ENCODE results near the gene BTBD9. TPM values are rescaled to one million over a fixed set of nuclear protein-coding genes. Genes with fewer than 3 reads are reported as not detected.

BTBD9 gene
- total RNA-seq, 1 donor from 2014 or later: 4.5 TPM

DNA sequence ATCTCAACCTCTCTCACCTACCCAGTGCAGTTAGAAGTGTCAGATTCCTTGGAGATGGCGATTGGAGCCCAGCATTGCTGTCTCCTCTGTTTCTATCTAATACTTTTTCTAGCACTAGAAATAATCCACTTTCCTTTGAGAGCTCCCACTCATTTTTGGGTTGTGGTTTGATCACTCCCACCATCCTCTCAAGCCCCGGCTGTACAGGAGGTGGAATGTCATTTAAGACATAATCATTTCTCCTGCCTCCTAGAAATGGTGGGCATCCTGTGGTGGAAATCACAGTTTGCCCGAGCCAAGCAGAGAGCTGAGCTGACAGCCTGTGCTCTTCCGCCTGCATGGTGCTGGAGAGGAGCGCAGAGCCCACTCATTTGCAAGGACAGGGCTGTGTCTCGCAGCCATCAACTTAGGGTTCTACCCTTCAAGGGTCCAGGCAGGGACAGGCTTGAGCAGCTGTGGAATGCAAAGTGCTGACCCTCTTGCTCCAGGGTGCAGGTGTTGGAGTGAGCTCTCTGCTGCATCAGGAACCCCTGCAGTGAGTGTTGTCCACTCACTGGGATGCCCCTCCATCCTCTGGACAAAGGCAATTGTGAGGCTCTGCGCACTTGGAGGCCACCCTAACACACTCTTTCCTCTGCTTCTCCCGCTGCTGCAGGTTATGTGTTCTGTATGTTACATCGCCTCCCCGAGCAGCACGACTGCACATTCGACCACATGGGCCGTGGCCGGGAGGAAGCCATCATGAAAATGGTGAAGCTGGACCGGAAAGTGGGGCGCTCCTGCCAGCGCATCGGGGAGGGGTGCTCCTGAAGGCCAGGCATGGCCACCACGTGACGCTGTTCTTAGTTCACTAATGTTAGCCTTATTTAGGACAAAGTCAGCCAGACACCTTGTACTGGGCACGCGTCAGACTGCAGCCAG lies 487.9 kb downstream of the BTBD9 start:
- H3K36me3 ChIP-seq (ENCODE audit: control insufficient read depth, insufficient read depth, low read length): peaks cover 5% of the 10 kb centered on the region
- FAIRE-seq (no peak), DNase-seq (ENCODE audit: low read depth) (no peak)
- no peaks in the 10 kb centered on the region for H3K27me3 ChIP-seq (ENCODE audit: control insufficient read depth, insufficient read depth, low read length)
- no peak overlapping the region for H3K4me3 ChIP-seq (ENCODE audit: low read depth, low read length)
- TF ChIP-seq, protein P1, sequence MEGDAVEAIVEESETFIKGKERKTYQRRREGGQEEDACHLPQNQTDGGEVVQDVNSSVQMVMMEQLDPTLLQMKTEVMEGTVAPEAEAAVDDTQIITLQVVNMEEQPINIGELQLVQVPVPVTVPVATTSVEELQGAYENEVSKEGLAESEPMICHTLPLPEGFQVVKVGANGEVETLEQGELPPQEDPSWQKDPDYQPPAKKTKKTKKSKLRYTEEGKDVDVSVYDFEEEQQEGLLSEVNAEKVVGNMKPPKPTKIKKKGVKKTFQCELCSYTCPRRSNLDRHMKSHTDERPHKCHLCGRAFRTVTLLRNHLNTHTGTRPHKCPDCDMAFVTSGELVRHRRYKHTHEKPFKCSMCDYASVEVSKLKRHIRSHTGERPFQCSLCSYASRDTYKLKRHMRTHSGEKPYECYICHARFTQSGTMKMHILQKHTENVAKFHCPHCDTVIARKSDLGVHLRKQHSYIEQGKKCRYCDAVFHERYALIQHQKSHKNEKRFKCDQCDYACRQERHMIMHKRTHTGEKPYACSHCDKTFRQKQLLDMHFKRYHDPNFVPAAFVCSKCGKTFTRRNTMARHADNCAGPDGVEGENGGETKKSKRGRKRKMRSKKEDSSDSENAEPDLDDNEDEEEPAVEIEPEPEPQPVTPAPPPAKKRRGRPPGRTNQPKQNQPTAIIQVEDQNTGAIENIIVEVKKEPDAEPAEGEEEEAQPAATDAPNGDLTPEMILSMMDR (IDR thresholded peaks at IDR 0.05; ENCODE audit: insufficient read depth, low read length, severe bottlenecking): no peak

DNA sequence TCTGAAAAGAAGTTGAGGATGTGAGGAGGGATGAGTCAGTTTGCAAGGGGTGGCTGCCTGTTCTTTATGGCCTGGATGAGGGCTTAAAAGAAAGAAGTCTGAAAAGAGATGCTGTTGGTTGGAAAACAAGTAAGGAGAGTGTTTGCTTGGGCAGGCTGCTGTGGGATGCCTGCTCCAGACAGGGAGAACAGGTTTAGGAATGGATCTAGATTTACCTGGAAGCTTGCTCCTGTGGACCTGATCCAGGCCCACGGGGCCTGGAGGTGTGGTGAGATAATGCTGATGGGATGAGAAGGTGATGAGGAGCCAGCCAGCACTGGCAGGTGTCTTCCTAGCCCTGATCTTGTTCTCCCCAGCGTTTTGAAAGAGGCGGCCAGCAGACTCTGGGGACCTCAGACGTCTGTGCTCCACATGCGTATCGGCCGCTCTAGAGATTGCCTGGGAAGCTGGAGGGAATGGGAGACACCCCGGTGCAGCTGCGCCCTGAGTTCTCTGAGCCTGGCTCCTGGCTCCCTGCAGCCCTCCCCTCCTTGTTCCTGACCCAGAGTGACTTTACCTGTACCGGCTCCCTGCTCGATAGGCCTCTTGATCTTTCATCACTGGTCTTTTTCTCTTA lies 488.9 kb downstream of the BTBD9 start:
- no peak for DNase-seq (ENCODE audit: low read depth)
- TF ChIP-seq, protein P1 (IDR thresholded peaks at IDR 0.05; ENCODE audit: insufficient read depth, low read length, severe bottlenecking): no peak
- H3K4me3 ChIP-seq (ENCODE audit: low read depth, low read length): no peak overlapping the region
- H3K36me3 ChIP-seq (ENCODE audit: control insufficient read depth, insufficient read depth, low read length): peaks cover 5% of the 10 kb centered on the region
- H3K27me3 ChIP-seq (ENCODE audit: control insufficient read depth, insufficient read depth, low read length): no peaks in the 10 kb centered on the region
- no peak for FAIRE-seq

DNA sequence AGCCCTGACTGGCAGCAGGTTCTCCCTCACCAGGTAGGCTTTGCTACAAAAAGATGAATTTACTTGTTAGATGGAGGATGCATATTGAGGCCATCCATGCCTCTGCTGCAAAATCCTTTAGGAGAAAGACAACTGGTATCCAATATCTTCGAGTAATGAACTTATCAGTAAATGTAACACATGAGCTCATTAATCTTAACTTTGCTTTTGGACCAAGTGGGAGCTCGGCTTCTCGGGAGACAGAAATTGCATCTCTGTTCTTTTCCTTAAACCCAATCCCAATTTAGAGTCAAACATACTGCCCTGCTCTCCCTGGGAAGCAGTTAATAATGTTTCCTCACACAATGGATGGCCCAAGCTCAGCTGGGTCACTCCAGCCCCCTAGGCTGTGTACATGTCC lies 489.7 kb downstream of the BTBD9 start:
- TF ChIP-seq, protein P1 (IDR thresholded peaks at IDR 0.05; ENCODE audit: insufficient read depth, low read length, severe bottlenecking): no peak
- no peak for FAIRE-seq
- H3K27me3 ChIP-seq (ENCODE audit: control insufficient read depth, insufficient read depth, low read length): no peaks in the 10 kb centered on the region

DNA sequence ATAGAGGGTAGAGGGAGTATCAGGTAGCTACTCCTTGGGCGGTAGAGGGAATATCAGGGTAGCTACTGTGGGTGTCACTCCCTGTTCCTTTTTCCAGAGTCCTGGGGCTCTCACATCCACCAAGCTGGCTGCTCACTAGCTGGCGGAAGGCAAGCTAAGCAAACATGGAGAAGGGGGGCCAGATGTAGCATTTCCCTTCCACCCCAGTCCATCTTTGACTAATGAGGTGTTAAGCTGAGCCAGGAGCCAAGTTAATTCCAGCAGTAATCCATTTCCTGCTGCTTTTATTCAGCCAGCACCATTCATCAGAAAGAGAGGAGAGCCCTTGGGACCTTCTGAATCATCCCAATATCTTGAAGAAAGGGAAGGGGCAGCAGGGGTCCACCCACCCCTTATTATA lies 490.2 kb downstream of the BTBD9 start:
- no peak for FAIRE-seq
- TF ChIP-seq, protein P1 (IDR thresholded peaks at IDR 0.05; ENCODE audit: insufficient read depth, low read length, severe bottlenecking): no peak

More for the DNA sequence above, 489.7 kb downstream of the BTBD9 start:
- H3K4me3 ChIP-seq (ENCODE audit: low read depth, low read length): no peak overlapping the region
- DNase-seq (ENCODE audit: low read depth): no peak
- peaks cover 5% of the 10 kb centered on the region for H3K36me3 ChIP-seq (ENCODE audit: control insufficient read depth, insufficient read depth, low read length)

DNA sequence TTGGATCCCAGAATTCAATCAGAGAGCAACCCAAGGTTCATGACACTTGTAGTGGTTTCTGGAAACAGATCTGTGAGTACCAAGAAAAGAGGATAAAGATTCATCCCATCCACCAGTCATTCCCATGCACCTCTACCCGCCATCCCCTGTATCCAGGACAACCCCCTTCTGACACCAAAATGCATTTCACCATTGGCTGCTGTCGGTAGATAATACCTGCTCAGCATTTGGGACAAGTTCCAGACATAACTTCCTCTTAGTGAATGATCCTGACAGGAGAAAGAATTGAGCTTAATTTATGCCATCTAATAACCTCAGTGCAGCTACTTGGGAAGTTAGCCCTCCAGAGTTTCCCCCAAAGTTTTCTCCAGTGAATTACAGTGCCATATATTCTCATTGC lies 491.1 kb downstream of the BTBD9 start:
- FAIRE-seq (no peak), DNase-seq (ENCODE audit: low read depth) (no peak)
- Histone ChIP-seq H3K4me3 (ENCODE audit: low read depth, low read length) (no peak overlapping the region), H3K36me3 (ENCODE audit: control insufficient read depth, insufficient read depth, low read length) (peaks cover 5% of the 10 kb centered on the region), H3K27me3 (ENCODE audit: control insufficient read depth, insufficient read depth, low read length) (no peaks in the 10 kb centered on the region)
- TF ChIP-seq, protein P1 (IDR thresholded peaks at IDR 0.05; ENCODE audit: insufficient read depth, low read length, severe bottlenecking): no peak

More for the DNA sequence above, 490.2 kb downstream of the BTBD9 start:
- Histone ChIP-seq H3K27me3 (ENCODE audit: control insufficient read depth, insufficient read depth, low read length) (no peaks in the 10 kb centered on the region), H3K36me3 (ENCODE audit: control insufficient read depth, insufficient read depth, low read length) (peaks cover 5% of the 10 kb centered on the region), H3K4me3 (ENCODE audit: low read depth, low read length) (no peak overlapping the region)
- DNase-seq (ENCODE audit: low read depth): no peak

All from bronchial epithelial cell (primary cell).